HCT116 (cell line): ENCODE results near the gene TMEM63B. TPM values are rescaled to one million over a fixed set of nuclear protein-coding genes. Genes with fewer than 3 reads are reported as not detected.

Experiments used
- ATAC-seq: fragments of 200-7000 bp; cut with Tn5 transposase; 2 replicates; pipeline ENCODE4 v1.9.1; 2020; ENCODE audit warnings: mild to moderate bottlenecking, moderate library complexity
- BruUV-seq: library from RNA; stranded (reverse); fragments of 400-500 nt; replicated peaks from 2 replicates; lab custom pipeline; 2021; lab: Mats Ljungman, UMichigan
- CTCF ChIA-PET: fragments of 300-600 bp; sonication (Branson Sonifier 250); formaldehyde crosslinking; loops from one replicate; lab custom pipeline; 2021; ENCODE audit warnings: antibody characterized with exemption; lab: Charles Lee
- POLR2A ChIA-PET: fragments of 300-600, 350-600 bp; sonication (Branson Sonifier 250); formaldehyde crosslinking; loops from one replicate; lab custom pipeline; 2021; ENCODE audit warnings: antibody characterized with exemption; lab: Charles Lee
- RAD21 ChIA-PET, 2 experiments: fragments of 300-600 bp; sonication (Branson Sonifier 250); formaldehyde crosslinking; loops; one replicate each; lab custom pipeline; 2023; ENCODE audit warnings: low total read pairs in 2 of 2; ENCODE audit not compliant: uncharacterized antibody in 2 of 2, unreplicated experiment in 2 of 2, low non-redundant PET in 1 of 2; lab: Charles Lee
- DNase-seq: peaks from one replicate; pipeline ENCODE4 v3.0.0-alpha.2; 2010; ENCODE audit warnings: low read depth, low spot score
- H2AFZ ChIP-seq: fragments of 200-600 bp; shearing (Covaris generic), sonication (generic); 2 replicates; pipeline ENCODE4 v1.6.1; 2017; ENCODE audit warnings: low read depth, mixed run types, mixed read lengths, antibody characterized with exemption, low read length; ENCODE audit not compliant: poor library complexity, severe bottlenecking
- H3K27ac ChIP-seq: 2 replicates; pipeline ENCODE4 v1.5.1; 2012; ENCODE audit warnings: low read depth, low read length
- H3K27me3 ChIP-seq: fragments of 200-600 bp; sonication (generic); 2 replicates; pipeline ENCODE4 v1.6.1; 2016; ENCODE audit warnings: mixed run types, low read length, mixed read lengths; ENCODE audit not compliant: insufficient read depth
- H3K36me3 ChIP-seq, 2 experiments: fragments of 200-500 bp in 1 of 2; fragments of 200-600 bp in 1 of 2; sonication (Bioruptor generic) in 1 of 2; sonication (generic) in 1 of 2; 2 replicates each; pipeline versions ENCODE4 v1.5.1 to v1.6.1; 2014 to 2016; ENCODE audit warnings: low read length in 2 of 2, inconsistent platforms in 1 of 2, mixed read lengths in 1 of 2, mixed run types in 1 of 2; ENCODE audit not compliant: insufficient read depth in 2 of 2, control insufficient read depth in 1 of 2
- H3K4me1 ChIP-seq, 2 experiments: fragments of 200-600 bp in 1 of 2; sonication (generic) in 1 of 2; 2 replicates each; pipeline versions ENCODE4 v1.5.1 to v1.6.1; 2012 to 2017; ENCODE audit warnings: low read length in 2 of 2, inconsistent platforms in 1 of 2, mild to moderate bottlenecking in 1 of 2, mixed read lengths in 1 of 2, mixed run types in 1 of 2, moderate library complexity in 1 of 2; ENCODE audit not compliant: insufficient read depth in 2 of 2, control insufficient read depth in 1 of 2
- H3K4me2 ChIP-seq: fragments of 200-600 bp; sonication (generic); 2 replicates; pipeline ENCODE4 v1.6.1; 2017; ENCODE audit warnings: mixed run types, low read length, mixed read lengths
- H3K4me3 ChIP-seq, 2 experiments: fragments of 200-600 bp in 1 of 2; sonication (generic) in 1 of 2; replicated peaks in 1 of 2; 2 replicates each; pipeline ENCODE4 v1.5.1; 2011 to 2016; ENCODE audit warnings: low read length in 2 of 2, control low read depth in 1 of 2, low read depth in 1 of 2, mild to moderate bottlenecking in 1 of 2, mixed read lengths in 1 of 2, mixed run types in 1 of 2
- H3K79me2 ChIP-seq: fragments of 200-600 bp; sonication (generic); 2 replicates; pipeline ENCODE4 v1.6.1; 2017; ENCODE audit warnings: mild to moderate bottlenecking, mixed run types, low read length, moderate library complexity, mixed read lengths; ENCODE audit not compliant: insufficient read depth
- H3K9ac ChIP-seq: fragments of 200-600 bp; sonication (generic); 2 replicates; pipeline ENCODE4 v1.6.1; 2016; ENCODE audit warnings: low read length, mixed read lengths
- H3K9me2 ChIP-seq: fragments of 200-600 bp; sonication (generic), shearing (Covaris generic); 2 replicates; pipeline ENCODE4 v1.6.1; 2017; ENCODE audit warnings: mixed run types, mild to moderate bottlenecking, moderate library complexity; ENCODE audit not compliant: insufficient read depth
- H3K9me3 ChIP-seq, 2 experiments: fragments of 200-500 bp in 1 of 2; fragments of 200-600 bp in 1 of 2; sonication (Bioruptor generic) in 1 of 2; sonication (generic) in 1 of 2; 2 replicates each; pipeline ENCODE4 v1.6.1; 2014 to 2017; ENCODE audit warnings: low read length in 2 of 2, mixed read lengths in 2 of 2, inconsistent platforms in 1 of 2, low read depth in 1 of 2, mild to moderate bottlenecking in 1 of 2, mixed run types in 1 of 2, moderate library complexity in 1 of 2; ENCODE audit not compliant: control insufficient read depth in 1 of 2, insufficient read depth in 1 of 2
- H4K20me1 ChIP-seq: fragments of 200-600 bp; sonication (generic), shearing (Covaris generic); 2 replicates; pipeline ENCODE4 v1.6.1; 2017; ENCODE audit warnings: mixed run types, mild to moderate bottlenecking, moderate library complexity; ENCODE audit not compliant: insufficient read depth
- ATF3 ChIP-seq: IDR thresholded peaks from 2 replicates; pipeline ENCODE4 v1.6.1; 2012
- CEBPB ChIP-seq: IDR thresholded peaks from 2 replicates; pipeline ENCODE4 v1.6.1; 2012; ENCODE audit warnings: low read depth
- CTCF ChIP-seq, 3 experiments: fragments of 200-600 bp in 1 of 3; sonication (generic) in 1 of 3; IDR thresholded peaks in 2 of 3; conservative IDR thresholded peaks in 1 of 3; 2 replicates each; pipeline ENCODE4 v1.5.1; 2012 to 2017; ENCODE audit warnings: low read depth in 2 of 3, low read length in 2 of 3, antibody characterized with exemption in 1 of 3, borderline replicate concordance in 1 of 3, control low read depth in 1 of 3, mild to moderate bottlenecking in 1 of 3, mixed read lengths in 1 of 3, mixed run types in 1 of 3, moderate library complexity in 1 of 3; ENCODE audit not compliant: insufficient read depth in 1 of 3
- EGR1 ChIP-seq: IDR thresholded peaks from 2 replicates; pipeline ENCODE4 v1.6.1; 2012; ENCODE audit warnings: low read depth
- ELF1 ChIP-seq: IDR thresholded peaks from 2 replicates; pipeline ENCODE4 v1.6.1; 2012; ENCODE audit warnings: low read depth, borderline replicate concordance
- EZH2phosphoT487 ChIP-seq: fragments of 200-600 bp; IDR thresholded peaks from 2 replicates; pipeline ENCODE4 v1.6.1; 2018; ENCODE audit warnings: antibody characterized with exemption, borderline replicate concordance
- FOSL1 ChIP-seq: IDR thresholded peaks from 2 replicates; pipeline ENCODE4 v1.6.1; 2012; ENCODE audit warnings: low read depth
- MAX ChIP-seq: IDR thresholded peaks from 2 replicates; pipeline ENCODE4 v1.6.1; 2012
- REST ChIP-seq: IDR thresholded peaks from 2 replicates; pipeline ENCODE4 v1.6.1; 2012; ENCODE audit warnings: low read depth
- ZBTB33 ChIP-seq: IDR thresholded peaks from 2 replicates; pipeline ENCODE4 v1.6.1; 2011; ENCODE audit warnings: mild to moderate bottlenecking, low read length, moderate library complexity; ENCODE audit not compliant: insufficient replicate concordance; ENCODE audit errors: extremely low read depth
- ZFX ChIP-seq: fragments of 450-650 bp; IDR thresholded peaks from 2 replicates; pipeline ENCODE4 v1.6.1; 2017
- intact Hi-C: fragments of 100-400 bp; cut with micrococcal nuclease; formaldehyde crosslinking; loops from 2 replicates; pipeline ENCODE4 v1.10.0; 2022
- total RNA-seq: library from RNA; stranded (reverse); gene quantifications from one replicate; pipeline ENCODE4 v1.2.1, GENCODE V29; 2021; ENCODE audit not compliant: unreplicated experiment

TMEM63B gene
- total RNA-seq, 1 experiment from 2014 or later: 58.2 TPM

- ChIA-PET RAD21 (no interaction called here), CTCF (no interaction called here), POLR2A (no interaction called here)
- Histone ChIP-seq H3K9ac (no peak overlapping the region), H3K27ac (no peak overlapping the region), H3K9me2 (no peaks in the 10 kb centered on the region), H2AFZ (no peak overlapping the region), H3K27me3 (no peaks in the 10 kb centered on the region), H3K4me2 (no peak overlapping the region), H3K79me2 (no peaks in the 10 kb centered on the region), H3K36me3 (peaks cover 14 to 27% of the 10 kb centered on the region in 2 experiments; a peak in 3 of 4 replicates), H4K20me1 (no peaks in the 10 kb centered on the region), H3K4me3 (no peak overlapping the region), H3K9me3 (no peaks in the 10 kb centered on the region), H3K4me1 (no peaks in the 10 kb centered on the region)
- TF ChIP-seq ZFX: no peak
- TF ChIP-seq CTCF (IDR thresholded peaks at IDR 0.05 in 2 of 3, conservative IDR thresholded peaks at IDR 0.05 in 1 of 3; ENCODE audit: borderline replicate concordance in 1 of 3, insufficient read depth in 1 of 3, low read depth in 2 of 3, low read length in 2 of 3): no peak
- no peak for TF ChIP-seq EGR1
- TF ChIP-seq MAX: no peak
- no peak for TF ChIP-seq ZBTB33
- TF ChIP-seq ATF3: no peak
- TF ChIP-seq ELF1: no peak
- no peak for TF ChIP-seq EZH2phosphoT487
- no peak for TF ChIP-seq REST
- no peak for TF ChIP-seq FOSL1
- TF ChIP-seq CEBPB: no peak
- ATAC-seq: no peak
- intact Hi-C loops: no loop called here
- DNase-seq: no peak
- no TSS peak for BruUV-seq
Observed at GRCh38 chr6:44142835-44143234, 15.5 kb downstream of the TMEM63B start.
